Small intestine (tissue), 7 donors: ENCODE results near the gene PDHX. TPM values are rescaled to one million over a fixed set of nuclear protein-coding genes. Genes with fewer than 3 reads are reported as not detected.

Experiments used
- DNase-seq, 2 donors: peaks; one replicate each; pipeline versions ENCODE4 v3.0.0 to v3.0.0-alpha.2; 2013
- FAIRE-seq: peaks from 2 replicates; lab custom pipeline; 2012; peaks lifted over from hg19 to GRCh38; lab: Jason Lieb, UNC
- H3K27ac ChIP-seq, 3 donors: one replicate each; pipeline ENCODE4 v1.5.1; 2013; ENCODE audit warnings: low read length in 2 of 3, mild to moderate bottlenecking in 2 of 3, control low read depth in 1 of 3, inconsistent platforms in 1 of 3, low read depth in 1 of 3, moderate library complexity in 1 of 3
- H3K27me3 ChIP-seq, 3 donors: one replicate each; pipeline ENCODE4 v1.6.1; 2013; ENCODE audit warnings: low read length in 3 of 3, inconsistent platforms in 1 of 3; ENCODE audit not compliant: control insufficient read depth in 3 of 3, insufficient read depth in 3 of 3
- H3K36me3 ChIP-seq, 3 donors: one replicate each; pipeline ENCODE4 v1.6.1; 2013; ENCODE audit warnings: low read length in 3 of 3, inconsistent platforms in 1 of 3, low read depth in 1 of 3, mild to moderate bottlenecking in 1 of 3, moderate library complexity in 1 of 3; ENCODE audit not compliant: control insufficient read depth in 3 of 3, insufficient read depth in 2 of 3
- H3K4me1 ChIP-seq, 3 donors: one replicate each; pipeline ENCODE4 v1.6.1; 2013; ENCODE audit warnings: low read length in 2 of 3, inconsistent platforms in 1 of 3, low read depth in 1 of 3, mild to moderate bottlenecking in 1 of 3, moderate library complexity in 1 of 3; ENCODE audit not compliant: control insufficient read depth in 3 of 3, insufficient read depth in 2 of 3
- H3K4me3 ChIP-seq, 3 donors: one replicate each; pipeline ENCODE4 v1.5.1; 2013; ENCODE audit warnings: low read length in 3 of 3, control low read depth in 1 of 3, inconsistent platforms in 1 of 3, low read depth in 1 of 3, mild to moderate bottlenecking in 1 of 3, moderate library complexity in 1 of 3
- H3K9me3 ChIP-seq, 2 donors: one replicate each; pipeline ENCODE4 v1.6.1; 2013; ENCODE audit warnings: low read depth in 1 of 2, low read length in 1 of 2; ENCODE audit not compliant: control insufficient read depth in 2 of 2, insufficient read depth in 1 of 2
- WGBS, 3 donors: extraction: QIAGEN DNeasy Blood & Tissue Kit; methylation state at CpG; one replicate each; pipeline ENCODE4 v1.1.7; 2013; 5-methylcytosine and 5-hydroxymethylcytosine counted together
- polyA plus RNA-seq, 4 donors: library from polyadenylated mRNA; stranded (reverse) in 3 of 4; unstranded in 1 of 4; fragments of 200-250 nt in 3 of 4; fragments of 120-200 nt in 1 of 4; gene quantifications; one replicate each; pipeline versions ENCODE4 v1.2.1 to v1.2.3, GENCODE V29; 2013
- donor health status: healthy with polysubstance abuse.
- donor health status: control.
- donor health status: control.
- donor health status: Bipolar disorder and iron deficiency.
- donor health status: healthy.

The PDHX gene
- polyA plus RNA-seq, 4 donors: 15.7 to 29.0 (median 26.1) TPM

- H3K27me3 ChIP-seq: no peaks in the 10 kb centered on the region
- H3K27ac ChIP-seq: no peak overlapping the region
- FAIRE-seq: no peak
- 45 to 62% (median 59%) methylated on average over 5 of the region's 5 CpGs for WGBS, 3 donors
- peaks cover 0 to 2% of the 10 kb centered on the region in 2 donors for H3K9me3 ChIP-seq
- H3K4me1 ChIP-seq: no peaks in the 10 kb centered on the region
- no peak overlapping the region for H3K4me3 ChIP-seq
- H3K36me3 ChIP-seq: no peaks in the 10 kb centered on the region
- DNase-seq: no peak
These were observed 113.7 kb downstream of the PDHX start for GRCh38 chr11:35029979-35030682.

- FAIRE-seq (no peak), DNase-seq (no peak)
- Histone ChIP-seq H3K27me3 (no peaks in the 10 kb centered on the region), H3K9me3 (peaks cover 0 to 2% of the 10 kb centered on the region in 2 donors), H3K4me1 (no peaks in the 10 kb centered on the region), H3K27ac (peak overlapping the region in 1 of 3 donors; percentile 18), H3K36me3 (no peaks in the 10 kb centered on the region), H3K4me3 (no peak overlapping the region)
- WGBS, 3 donors: 59 to 83% (median 75%) methylated on average over 11 of the region's 11 CpGs
These were observed 114.3 kb downstream of the PDHX start for GRCh38 chr11:35030716-35031213.

- DNase-seq: no peak
- Histone ChIP-seq H3K27ac (no peak overlapping the region), H3K27me3 (no peaks in the 10 kb centered on the region), H3K4me1 (no peaks in the 10 kb centered on the region), H3K4me3 (no peak overlapping the region), H3K9me3 (peaks cover 0 to 2% of the 10 kb centered on the region in 2 donors), H3K36me3 (no peaks in the 10 kb centered on the region)
- no peak for FAIRE-seq
- 88 to 93% (median 92%) methylated on average over 2 of the region's 2 CpGs for WGBS, 3 donors
These were observed 114.9 kb downstream of the PDHX start for GRCh38 chr11:35031346-35031745.

GRCh38 chr11:35031867-35032266, 115.4 kb downstream of the PDHX start:
- FAIRE-seq (no peak), DNase-seq (no peak)
- no peak overlapping the region for H3K4me3 ChIP-seq
- WGBS, 3 donors: 77 to 89% (median 87%) methylated on average over 1 of the region's 1 CpG
- H3K27me3 ChIP-seq: no peaks in the 10 kb centered on the region
- H3K4me1 ChIP-seq: no peaks in the 10 kb centered on the region
- no peaks in the 10 kb centered on the region for H3K9me3 ChIP-seq
- no peak overlapping the region for H3K27ac ChIP-seq
- no peaks in the 10 kb centered on the region for H3K36me3 ChIP-seq

- 90 to 96% (median 93%) methylated on average over 6 of the region's 6 CpGs for WGBS, 3 donors
- no peak for FAIRE-seq
- Histone ChIP-seq H3K36me3 (no peaks in the 10 kb centered on the region), H3K4me1 (no peaks in the 10 kb centered on the region), H3K9me3 (no peaks in the 10 kb centered on the region), H3K27ac (no peak overlapping the region), H3K27me3 (no peaks in the 10 kb centered on the region), H3K4me3 (no peak overlapping the region)
- no peak for DNase-seq
These were observed 116.6 kb downstream of the PDHX start for GRCh38 chr11:35033011-35033410.

- Histone ChIP-seq H3K4me1 (no peaks in the 10 kb centered on the region), H3K9me3 (no peaks in the 10 kb centered on the region), H3K27ac (no peak overlapping the region), H3K36me3 (no peaks in the 10 kb centered on the region), H3K4me3 (no peak overlapping the region), H3K27me3 (no peaks in the 10 kb centered on the region)
- DNase-seq: no peak
- WGBS, 3 donors: 95 to 99% (median 98%) methylated on average over 3 of the region's 3 CpGs
- FAIRE-seq: no peak
These were observed 118.0 kb downstream of the PDHX start for GRCh38 chr11:35034401-35034800.

- Histone ChIP-seq H3K9me3 (no peaks in the 10 kb centered on the region), H3K27ac (no peak overlapping the region), H3K27me3 (no peaks in the 10 kb centered on the region), H3K36me3 (no peaks in the 10 kb centered on the region), H3K4me1 (no peaks in the 10 kb centered on the region), H3K4me3 (no peak overlapping the region)
- no peak for DNase-seq
- no peak for FAIRE-seq
- 79 to 88% (median 79%) methylated on average over 3 of the region's 3 CpGs for WGBS, 3 donors
These were observed 119.5 kb downstream of the PDHX start for GRCh38 chr11:35035894-35036408.

- no peak overlapping the region for H3K27ac ChIP-seq
These were observed 120.2 kb downstream of the PDHX start for GRCh38 chr11:35036639-35037038.

More at GRCh38 chr11:35036639-35037038, 120.2 kb downstream of the PDHX start:
- Histone ChIP-seq H3K4me3 (no peak overlapping the region), H3K36me3 (no peaks in the 10 kb centered on the region), H3K27me3 (no peaks in the 10 kb centered on the region), H3K9me3 (no peaks in the 10 kb centered on the region), H3K4me1 (no peaks in the 10 kb centered on the region)
- DNase-seq: no peak
- WGBS, 3 donors: 57 to 86% (median 63%) methylated on average over 3 of the region's 3 CpGs
- no peak for FAIRE-seq
